HG02571 (cell line): ENCODE measurements around the gene RAD9A.

Experiments
- ATAC-seq: cut with Tn5 transposase; IDR thresholded peaks from one replicate; pipeline ENCODE4 v1.9.1; 2021; ENCODE audit warnings: mild to moderate bottlenecking, moderate library complexity; ENCODE audit not compliant: unreplicated experiment

RAD9A gene

GRCh38 chr11:67373648-67374570 is 17.9 kb upstream of the RAD9A start:
- no peak for ATAC-seq

GRCh38 chr11:67374571-67375281 is 17.1 kb upstream of the RAD9A start:
- no peak for ATAC-seq

GRCh38 chr11:67375320-67376055 is 16.3 kb upstream of the RAD9A start:
- ATAC-seq, result no peak

- no peak for ATAC-seq
Measured at GRCh38 chr11:67376063-67376820, 15.5 kb upstream of the RAD9A start.

- no peak for ATAC-seq
Measured at GRCh38 chr11:67376873-67377808, 14.6 kb upstream of the RAD9A start.

GRCh38 chr11:67378544-67378943 is 13.2 kb upstream of the RAD9A start:
- ATAC-seq, result no peak

GRCh38 chr11:67379061-67380058 is 12.4 kb upstream of the RAD9A start:
- ATAC-seq, result no peak

- ATAC-seq, result no peak
Measured at GRCh38 chr11:67381244-67381972, 10.4 kb upstream of the RAD9A start.

GRCh38 chr11:67382276-67383136 is 9.3 kb upstream of the RAD9A start:
- no peak for ATAC-seq

- no peak for ATAC-seq
Measured at GRCh38 chr11:67384851-67385366, 6.9 kb upstream of the RAD9A start.

- no peak for ATAC-seq
Measured at GRCh38 chr11:67387069-67387468, 4.7 kb upstream of the RAD9A start.

GRCh38 chr11:67387518-67387917 is 4.3 kb upstream of the RAD9A start:
- no peak for ATAC-seq

- no peak for ATAC-seq
Measured at GRCh38 chr11:67389477-67389876, 2.3 kb upstream of the RAD9A start.

- no peak for ATAC-seq
Measured at GRCh38 chr11:67390947-67391303, 861 bp upstream of the RAD9A start.

- ATAC-seq, result no peak
Measured at GRCh38 chr11:67392183-67392715, 463 bp downstream of the RAD9A start.

- no peak for ATAC-seq
Measured at GRCh38 chr11:67393437-67393836, 1.7 kb downstream of the RAD9A start.
